PC-3 (cell line): ENCODE data around the gene DCLK1. TPM values are rescaled to one million over a fixed set of nuclear protein-coding genes. Genes with fewer than 3 reads are reported as not detected.

Experiments used
- ATAC-seq: fragments of 200-7000 bp; cut with Tn5 transposase; 2 replicates; pipeline ENCODE4 v1.9.1; 2020; ENCODE audit warnings: mild to moderate bottlenecking, moderate library complexity
- Bru-seq: library from RNA; stranded (reverse); fragments of 400-500 nt; gene quantifications from one replicate; lab custom pipeline; 2021; lab: Mats Ljungman, UMichigan
- BruChase-seq, 2 experiments: library from RNA; stranded (reverse); fragments of 400-500 nt; gene quantifications; one replicate each; lab custom pipeline; 2021; lab: Mats Ljungman, UMichigan
- BruUV-seq: library from RNA; stranded (reverse); fragments of 400-500 nt; replicated peaks from 2 replicates; lab custom pipeline; 2021; lab: Mats Ljungman, UMichigan
- CTCF ChIA-PET: fragments of 300-600 bp; sonication (Branson Sonifier 250); formaldehyde crosslinking; loops from one replicate; lab custom pipeline; 2022; ENCODE audit warnings: antibody characterized with exemption; lab: Charles Lee
- POLR2A ChIA-PET: fragments of 300-600 bp; sonication (Branson Sonifier 250); formaldehyde crosslinking; loops from one replicate; lab custom pipeline; 2022; ENCODE audit warnings: antibody characterized with exemption; ENCODE audit not compliant: unreplicated experiment; lab: Charles Lee
- DNase-seq: peaks from one replicate; pipeline ENCODE4 v3.0.0-alpha.2; 2015
- H2AFZ ChIP-seq: fragments of 300-600 bp; sonication (generic); 2 replicates; pipeline ENCODE4 v1.6.0; 2016; ENCODE audit warnings: antibody characterized with exemption, low read length
- H3F3A ChIP-seq: fragments of 300-600 bp; sonication (generic); one replicate; pipeline ENCODE4 v1.6.0; 2017; ENCODE audit warnings: antibody characterized with exemption, low read length, control low read depth, mild to moderate bottlenecking; ENCODE audit not compliant: unreplicated experiment
- H3K27ac ChIP-seq: fragments of 300-600 bp; sonication (generic); 2 replicates; pipeline ENCODE4 v1.5.1; 2016; ENCODE audit warnings: mild to moderate bottlenecking, low read length
- H3K27me3 ChIP-seq: fragments of 300-600 bp; sonication (generic); 2 replicates; pipeline ENCODE4 v1.6.1; 2016; ENCODE audit warnings: low read length, mixed read lengths
- H3K36me3 ChIP-seq: fragments of 300-600 bp; sonication (generic); 2 replicates; pipeline ENCODE4 v1.6.1; 2016; ENCODE audit warnings: low read depth, mixed run types, low read length, mixed read lengths
- H3K4me1 ChIP-seq: fragments of 300-600 bp; sonication (generic); 2 replicates; pipeline ENCODE4 v1.5.1; 2016; ENCODE audit warnings: low read length; ENCODE audit not compliant: insufficient read depth
- H3K4me2 ChIP-seq: fragments of 300-600 bp; sonication (generic); 2 replicates; pipeline ENCODE4 v1.6.0; 2016; ENCODE audit warnings: low read length
- H3K4me3 ChIP-seq: fragments of 300-600 bp; sonication (generic); 2 replicates; pipeline ENCODE4 v1.5.1; 2016; ENCODE audit warnings: mild to moderate bottlenecking, low read length, mixed read lengths
- H3K79me2 ChIP-seq: fragments of 300-600 bp; sonication (generic); 2 replicates; pipeline ENCODE4 v1.6.1; 2017; ENCODE audit warnings: low read length, mixed read lengths
- H3K9ac ChIP-seq: fragments of 300-600 bp; sonication (generic); 2 replicates; pipeline ENCODE4 v1.6.0; 2016; ENCODE audit warnings: mild to moderate bottlenecking, low read length
- H3K9me2 ChIP-seq: fragments of 300-600 bp; sonication (generic); replicated peaks from 2 replicates; pipeline ENCODE4 v1.6.1; 2016; ENCODE audit warnings: mixed run types, low read length, mixed read lengths
- H3K9me3 ChIP-seq: fragments of 300-600 bp; sonication (generic); 2 replicates; pipeline ENCODE4 v1.6.1; 2016; ENCODE audit warnings: low read length, mixed read lengths
- H4K20me1 ChIP-seq: fragments of 300-600 bp; sonication (generic); 2 replicates; pipeline ENCODE4 v1.6.1; 2016; ENCODE audit warnings: low read length, mixed read lengths
- CTCF ChIP-seq: fragments of 300-600 bp; sonication (generic); conservative IDR thresholded peaks from 2 replicates; pipeline ENCODE4 v1.5.1; 2017; ENCODE audit warnings: antibody characterized with exemption, low read depth, mild to moderate bottlenecking, low read length
- EZH2 ChIP-seq: fragments of 300-600 bp; sonication (generic); IDR thresholded peaks from one replicate; pipeline ENCODE4 v1.6.1; 2017; ENCODE audit warnings: antibody characterized with exemption, mild to moderate bottlenecking, low read length; ENCODE audit not compliant: unreplicated experiment
- EZH2phosphoT487 ChIP-seq: fragments of 300-600 bp; sonication (generic); IDR thresholded peaks from 2 replicates; pipeline ENCODE4 v1.6.1; 2018; ENCODE audit warnings: mild to moderate bottlenecking, antibody characterized with exemption, low read length, borderline replicate concordance
- intact Hi-C: fragments of 100-400 bp; cut with micrococcal nuclease; formaldehyde crosslinking; loops from 2 replicates; pipeline ENCODE4 v1.9.0; 2023
- long read RNA-seq: library from polyadenylated mRNA; unstranded; transcript quantifications from one replicate; pipeline ENCODE4 v2.0.0, GENCODE V29; 2021; ENCODE audit not compliant: unreplicated experiment
- total RNA-seq: library from RNA; depleted of rRNA; stranded (reverse); fragments of >200 nt; gene quantifications from 2 replicates; pipeline ENCODE4 v1.2.3, GENCODE V29; 2014; rRNA removed

The DCLK1 gene
- 0.12 TPM in 1 of 2 replicates, not detected in the other for total RNA-seq
- Bru-seq, nascent RNA = percentile 4 among the genes with signal in this experiment
- percentile 2 among the genes with signal in this experiment for BruChase-seq, experiment 1, labeled RNA remaining after a 6-hour chase
- percentile 3 among the genes with signal in this experiment for BruChase-seq, experiment 2, labeled RNA remaining after a 2-hour chase
- long read RNA-seq = 0 reads

- Histone ChIP-seq H3K27me3 (peaks cover 32% of the 10 kb centered on the region), H3K9me2 (no peaks in the 10 kb centered on the region), H3K79me2 (no peaks in the 10 kb centered on the region), H4K20me1 (no peaks in the 10 kb centered on the region), H3K4me2 (peak within 1 kb of the TSS; percentile 68), H3K9ac (no peak within 1 kb of the TSS), H3K9me3 (no peaks in the 10 kb centered on the region), H3K27ac (no peak within 1 kb of the TSS), H3K36me3 (no peaks in the 10 kb centered on the region), H2AFZ (peak within 1 kb of the TSS; percentile 30; the same call in 1 of the 2 replicates), H3F3A (no peaks in the 10 kb centered on the region), H3K4me3 (peak within 1 kb of the TSS; percentile 18; the same call in 1 of the 2 replicates), H3K4me1 (no peaks in the 10 kb centered on the region)
- no TSS peak for BruUV-seq
- peak; percentile 61 for ATAC-seq
- ChIA-PET CTCF (interaction anchor here (0.6 kb wide), 1 partner anchor 36 kb away, joined by 3 read pairs; no protein-coding TSS in a partner anchor), POLR2A (no interaction called here)
- no peak for TF ChIP-seq CTCF
- no peak for TF ChIP-seq EZH2
- TF ChIP-seq EZH2phosphoT487 = no peak
- intact Hi-C loops = no loop called here
- no peak for DNase-seq
Measured at GRCh38 chr13:36131222-36131930, at the start of gene DCLK1. TSS of gene DCLK1 (minus strand) at chr13:36131382.

GRCh38 chr13:36175621-36176020, 44.4 kb upstream of the DCLK1 start:
- Histone ChIP-seq H3K4me1 (no peaks in the 10 kb centered on the region), H3F3A (no peaks in the 10 kb centered on the region), H2AFZ (no peak overlapping the region), H3K9me2 (no peaks in the 10 kb centered on the region), H3K36me3 (no peaks in the 10 kb centered on the region), H3K9me3 (no peaks in the 10 kb centered on the region), H3K27ac (no peak overlapping the region), H3K79me2 (no peaks in the 10 kb centered on the region), H4K20me1 (no peaks in the 10 kb centered on the region), H3K4me2 (no peak overlapping the region), H3K4me3 (no peak overlapping the region), H3K27me3 (peaks cover 31% of the 10 kb centered on the region), H3K9ac (no peak overlapping the region)
- ATAC-seq = no peak
- no TSS peak for BruUV-seq
- ChIA-PET POLR2A (no interaction called here), CTCF (no interaction called here)
- intact Hi-C loops = no loop called here
- no peak for DNase-seq
- TF ChIP-seq EZH2phosphoT487 (no peak), CTCF (no peak), EZH2 (no peak)

- H3K36me3 ChIP-seq = no peaks in the 10 kb centered on the region
- H3F3A ChIP-seq = no peaks in the 10 kb centered on the region
- H3K27ac ChIP-seq = no peak overlapping the region
- H3K9me3 ChIP-seq = no peaks in the 10 kb centered on the region
- no peak overlapping the region for H3K4me2 ChIP-seq
- TF ChIP-seq EZH2phosphoT487 = no peak
- TF ChIP-seq CTCF = no peak
- TF ChIP-seq EZH2 = no peak
- no peak for ATAC-seq
- H3K9ac ChIP-seq = no peak overlapping the region
- no peaks in the 10 kb centered on the region for H4K20me1 ChIP-seq
- ChIA-PET POLR2A (no interaction called here), CTCF (no interaction called here)
- H3K9me2 ChIP-seq = no peaks in the 10 kb centered on the region
- H3K79me2 ChIP-seq = no peaks in the 10 kb centered on the region
- H3K4me1 ChIP-seq = no peaks in the 10 kb centered on the region
- BruUV-seq = no TSS peak
- no peak for DNase-seq
- no peak overlapping the region for H2AFZ ChIP-seq
- peaks cover 35% of the 10 kb centered on the region for H3K27me3 ChIP-seq
- intact Hi-C loops = no loop called here
- H3K4me3 ChIP-seq = no peak overlapping the region
Measured at GRCh38 chr13:36174923-36175322, 43.7 kb upstream of the DCLK1 start.
